ENCODE measurements around the gene KRTAP10-1. TPM values are rescaled to one million over a fixed set of nuclear protein-coding genes. Genes with fewer than 3 reads are reported as not detected.

The KRTAP10-1 gene
- total RNA-seq, 2 experiments from 2014 or later: not detected

DNA sequence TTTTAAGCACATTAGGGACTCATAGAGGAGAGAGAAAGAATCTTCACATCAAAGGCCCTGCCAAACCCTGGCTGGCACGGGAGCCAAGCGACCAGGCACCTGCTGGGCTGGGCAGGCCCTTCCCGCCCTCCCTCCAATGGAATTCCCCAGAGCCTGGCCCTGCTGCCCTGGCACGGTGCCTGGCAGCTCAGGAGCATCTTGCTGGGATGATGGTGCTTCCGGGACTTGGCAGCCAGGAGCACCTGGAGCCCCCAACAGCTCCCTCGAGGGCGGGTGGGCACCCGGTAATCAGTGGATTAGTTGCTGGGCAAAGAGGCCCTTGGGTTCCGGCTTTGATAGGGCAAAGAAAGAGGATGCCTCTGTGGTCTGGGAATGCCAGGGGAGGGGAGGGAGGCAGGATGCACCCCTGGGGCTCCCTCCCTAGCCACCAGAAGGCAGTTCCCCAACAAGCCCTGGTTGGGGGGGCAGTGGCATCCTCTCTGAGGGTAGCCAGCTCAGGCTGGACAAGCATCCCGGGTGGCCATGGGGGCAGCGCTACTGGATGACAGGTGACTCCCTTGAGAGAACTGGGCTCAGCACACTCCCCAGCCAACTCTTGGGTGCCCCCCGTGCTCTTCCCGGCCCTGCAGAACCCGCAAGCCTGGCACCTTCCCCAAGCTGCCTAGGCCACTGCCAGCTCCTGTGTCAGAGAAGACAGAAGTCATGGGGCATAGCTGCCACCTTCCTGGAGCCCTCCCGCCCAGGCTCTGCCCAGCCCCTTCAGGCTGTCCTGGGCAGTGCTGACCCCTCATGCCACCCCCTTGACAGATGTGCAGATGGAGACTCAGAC, 26.4 kb downstream of the KRTAP10-1 start:
- H3K36me3 Mint-ChIP-seq (ENCODE audit: low read depth): no peaks in the 10 kb centered on the region
- no peak overlapping the region for H3K4me3 Mint-ChIP-seq
- H3K4me1 Mint-ChIP-seq (ENCODE audit: low read depth): peaks cover 4% of the 10 kb centered on the region
- ATAC-seq (no peak), DNase-seq (no peak)
- intact Hi-C loops (cut with micrococcal nuclease): loop anchor here (5.0 to 10.0 kb wide), 2 partner anchors 231 to 279 kb away; no protein-coding TSS in a partner anchor
- TF ChIP-seq, protein P1, sequence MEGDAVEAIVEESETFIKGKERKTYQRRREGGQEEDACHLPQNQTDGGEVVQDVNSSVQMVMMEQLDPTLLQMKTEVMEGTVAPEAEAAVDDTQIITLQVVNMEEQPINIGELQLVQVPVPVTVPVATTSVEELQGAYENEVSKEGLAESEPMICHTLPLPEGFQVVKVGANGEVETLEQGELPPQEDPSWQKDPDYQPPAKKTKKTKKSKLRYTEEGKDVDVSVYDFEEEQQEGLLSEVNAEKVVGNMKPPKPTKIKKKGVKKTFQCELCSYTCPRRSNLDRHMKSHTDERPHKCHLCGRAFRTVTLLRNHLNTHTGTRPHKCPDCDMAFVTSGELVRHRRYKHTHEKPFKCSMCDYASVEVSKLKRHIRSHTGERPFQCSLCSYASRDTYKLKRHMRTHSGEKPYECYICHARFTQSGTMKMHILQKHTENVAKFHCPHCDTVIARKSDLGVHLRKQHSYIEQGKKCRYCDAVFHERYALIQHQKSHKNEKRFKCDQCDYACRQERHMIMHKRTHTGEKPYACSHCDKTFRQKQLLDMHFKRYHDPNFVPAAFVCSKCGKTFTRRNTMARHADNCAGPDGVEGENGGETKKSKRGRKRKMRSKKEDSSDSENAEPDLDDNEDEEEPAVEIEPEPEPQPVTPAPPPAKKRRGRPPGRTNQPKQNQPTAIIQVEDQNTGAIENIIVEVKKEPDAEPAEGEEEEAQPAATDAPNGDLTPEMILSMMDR (IDR thresholded peaks at IDR 0.05): no peak
- no peaks in the 10 kb centered on the region for H3K9me3 Mint-ChIP-seq
- H3K27me3 Mint-ChIP-seq: no peaks in the 10 kb centered on the region
- no peak overlapping the region for H3K27ac Mint-ChIP-seq
- ChIA-PET POLR2A (no interaction called here), CTCF (interaction anchor here (0.7 to 1.3 kb wide), 3 partner anchors 34 to 280 kb away, joined by 3 to 4 read pairs (median 3); no protein-coding TSS in a partner anchor)

DNA sequence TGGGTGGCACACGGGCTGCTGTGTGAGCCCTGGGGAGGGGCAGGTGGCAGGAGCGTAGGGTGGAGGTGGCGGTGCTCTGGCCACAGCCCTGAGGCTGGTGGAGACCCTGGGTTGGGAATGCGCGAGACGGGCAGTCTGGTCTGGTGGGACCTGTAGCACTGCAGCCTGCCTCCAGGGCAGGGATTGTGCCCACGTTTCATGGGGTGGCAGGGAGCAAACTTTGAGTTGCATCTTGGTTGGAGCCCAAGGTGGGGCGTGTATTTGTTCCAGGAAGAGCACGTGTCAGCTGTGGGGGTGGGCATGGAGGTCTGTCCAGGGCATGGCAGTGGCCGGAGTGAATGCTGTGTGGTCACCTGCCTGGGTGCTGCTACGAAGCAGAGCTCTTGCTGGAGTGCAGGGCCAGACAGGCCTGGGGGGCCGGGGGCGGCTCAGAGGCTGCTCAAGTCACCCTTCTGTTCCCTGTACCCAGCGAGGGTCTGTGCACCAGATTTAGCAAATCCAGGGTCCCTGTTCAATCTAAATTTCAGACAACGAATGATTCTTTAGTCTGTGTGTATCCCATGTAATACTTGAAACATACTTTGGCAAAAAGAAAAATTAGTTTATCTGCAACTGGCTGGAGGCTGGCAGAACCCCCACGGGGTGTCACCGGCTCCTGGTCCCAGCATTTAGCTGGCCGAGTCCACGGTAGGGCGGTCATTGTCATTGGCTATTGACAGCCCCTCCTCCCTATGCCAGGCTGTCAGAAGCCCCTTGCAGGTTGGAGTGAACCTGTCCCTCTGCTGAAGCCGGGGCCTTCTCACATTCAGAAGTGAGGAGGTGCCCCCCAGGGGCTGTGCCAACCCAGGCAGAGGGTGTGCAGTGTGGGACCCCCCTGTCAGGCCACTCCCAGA, 27.3 kb downstream of the KRTAP10-1 start:
- ChIA-PET CTCF (interaction anchor here (0.7 to 1.3 kb wide), 2 partner anchors 230 to 280 kb away, joined by 3 to 4 read pairs; no protein-coding TSS in a partner anchor), POLR2A (no interaction called here)
- H3K27me3 Mint-ChIP-seq: no peaks in the 10 kb centered on the region
- no peak overlapping the region for H3K4me3 Mint-ChIP-seq
- H3K4me1 Mint-ChIP-seq (ENCODE audit: low read depth): peaks cover 4% of the 10 kb centered on the region
- ATAC-seq (no peak), DNase-seq (no peak)
- intact Hi-C loops (cut with micrococcal nuclease): loop anchor here (5.0 to 10.0 kb wide), 2 partner anchors 232 to 280 kb away; no protein-coding TSS in a partner anchor
- TF ChIP-seq, protein P1 (IDR thresholded peaks at IDR 0.05): no peak
- no peak overlapping the region for H3K27ac Mint-ChIP-seq
- H3K36me3 Mint-ChIP-seq (ENCODE audit: low read depth): no peaks in the 10 kb centered on the region
- no peaks in the 10 kb centered on the region for H3K9me3 Mint-ChIP-seq

DNA sequence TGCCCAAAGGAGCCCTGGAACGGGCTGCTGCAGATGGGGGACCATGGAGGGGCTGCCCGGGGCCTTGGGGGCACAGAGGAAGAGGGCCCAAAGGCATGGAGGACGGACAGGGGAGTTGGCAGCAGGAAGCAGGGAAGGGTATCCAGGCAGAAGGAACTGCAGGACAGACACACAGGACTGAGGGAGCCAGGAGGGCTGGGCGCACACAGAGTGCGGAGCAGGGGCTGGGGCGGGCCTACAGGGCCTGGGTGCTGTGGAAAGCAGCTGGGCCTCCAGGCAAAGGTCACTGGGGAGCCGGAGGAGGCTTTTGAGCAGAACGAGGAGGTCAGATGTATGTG, 28.1 kb downstream of the KRTAP10-1 start:
- DNase-seq: no peak
- no peaks in the 10 kb centered on the region for H3K36me3 Mint-ChIP-seq (ENCODE audit: low read depth)
- no peak for ATAC-seq
- no peaks in the 10 kb centered on the region for H3K9me3 Mint-ChIP-seq
- intact Hi-C loops (cut with micrococcal nuclease): loop anchor here (5.0 to 10.0 kb wide), 2 partner anchors 233 to 280 kb away; no protein-coding TSS in a partner anchor
- no peak overlapping the region for H3K4me3 Mint-ChIP-seq
- H3K27me3 Mint-ChIP-seq: no peaks in the 10 kb centered on the region
- TF ChIP-seq, protein P1 (IDR thresholded peaks at IDR 0.05): no peak
- H3K27ac Mint-ChIP-seq: no peak overlapping the region
- POLR2A ChIA-PET: no interaction called here
- CTCF ChIA-PET: interaction anchor here (1.1 to 2.6 kb wide), 5 partner anchors 107 to 289 kb away, joined by 3 to 31 read pairs (median 4); partner anchors contain the start of gene UBE2G2
- H3K4me1 Mint-ChIP-seq (ENCODE audit: low read depth): peaks cover 4% of the 10 kb centered on the region

DNA sequence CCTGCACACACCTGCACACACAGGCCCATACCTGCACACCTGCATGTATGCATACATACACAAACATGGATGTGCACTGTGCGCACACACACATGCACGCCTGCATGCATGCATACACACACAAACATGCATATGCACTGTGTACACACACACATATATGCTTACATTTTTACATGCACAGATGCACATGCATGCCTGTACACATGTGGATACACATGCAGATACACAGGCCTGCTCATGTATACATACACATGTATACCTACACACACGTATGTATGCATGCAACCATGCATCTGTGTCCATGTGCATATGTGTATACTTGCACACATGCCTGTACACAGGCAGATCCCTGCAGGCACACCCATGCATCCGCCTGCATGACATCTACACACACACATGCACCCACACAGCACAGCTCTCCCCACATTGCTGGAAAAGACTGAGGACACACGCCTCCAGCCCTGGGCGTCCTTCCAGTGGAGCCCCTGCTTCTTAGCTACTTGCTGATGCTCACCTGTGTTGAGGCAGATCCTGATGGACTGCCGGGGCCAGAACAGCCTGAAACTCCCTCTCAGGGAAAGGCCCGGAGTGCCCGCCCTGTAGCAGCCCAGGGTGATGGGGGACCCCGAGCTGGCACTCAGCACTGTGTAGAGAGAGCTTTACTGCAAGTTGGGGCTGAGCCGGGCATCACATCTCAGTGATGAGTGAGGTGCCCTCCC, 28.6 kb downstream of the KRTAP10-1 start:
- Mint-ChIP-seq H3K27ac (no peak overlapping the region), H3K36me3 (ENCODE audit: low read depth) (no peaks in the 10 kb centered on the region), H3K4me3 (no peak overlapping the region), H3K4me1 (ENCODE audit: low read depth) (peaks cover 4% of the 10 kb centered on the region), H3K27me3 (no peaks in the 10 kb centered on the region), H3K9me3 (no peaks in the 10 kb centered on the region)
- ChIA-PET CTCF (interaction anchor here (0.6 to 2.6 kb wide), 37 partner anchors 10 to 416 kb away, joined by 3 to 31 read pairs (median 4); partner anchors contain the start of genes KRTAP12-3 and UBE2G2), POLR2A (no interaction called here)
- intact Hi-C loops (cut with micrococcal nuclease): loop anchor here (5.0 to 10.0 kb wide), 2 partner anchors 233 to 281 kb away; no protein-coding TSS in a partner anchor
- TF ChIP-seq, protein P1 (IDR thresholded peaks at IDR 0.05): no peak
- DNase-seq (no peak), ATAC-seq (no peak)
